Measurements from ENCODE around the gene CACNA2D2.

The CACNA2D2 gene

DNA sequence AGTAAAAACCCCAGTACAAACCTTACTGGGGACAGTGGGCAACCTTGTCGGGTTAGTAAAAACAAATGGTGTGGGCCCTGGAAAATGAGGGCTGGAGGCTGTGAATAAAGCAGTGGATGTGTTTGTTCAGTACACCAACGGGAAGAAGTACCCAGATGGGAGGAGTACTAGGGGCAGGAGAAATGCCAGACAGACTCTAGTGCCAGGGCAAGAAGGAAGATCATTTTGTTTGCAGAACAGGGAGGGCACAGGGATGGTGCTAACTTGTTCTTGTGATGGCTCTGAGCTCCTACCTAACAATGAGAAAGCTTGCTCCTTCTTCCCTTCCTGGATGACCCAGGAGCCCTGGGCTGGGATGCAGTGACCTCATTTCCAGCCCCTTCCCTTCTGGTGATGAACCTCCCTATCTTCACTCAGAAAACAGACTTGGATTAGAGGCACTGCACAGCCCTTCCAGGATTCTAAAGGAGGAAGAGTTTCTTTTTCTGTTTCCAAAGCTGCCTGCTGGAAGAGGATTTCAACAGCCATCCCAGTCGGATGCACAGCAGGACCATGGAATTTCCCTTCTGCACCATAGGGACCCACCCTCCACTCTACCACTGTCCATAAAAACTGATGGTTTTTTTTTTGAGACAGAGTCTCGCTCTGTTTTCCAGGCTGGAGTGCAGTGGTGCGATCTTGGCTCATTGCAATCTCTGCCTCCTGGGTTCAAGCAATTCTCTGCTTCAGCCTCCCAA is 168.9 kb downstream of the CACNA2D2 start:
- H3K4me2 ChIP-seq (ENCODE audit: low read depth, low read length) = peak overlapping the region; percentile 34; the same call in 1 of the 2 replicates
- no peaks in the 10 kb centered on the region for H3K27me3 ChIP-seq (replicated peaks; ENCODE audit: insufficient read depth, low read length)
- no peaks in the 10 kb centered on the region for H3K9me3 ChIP-seq (replicated peaks; ENCODE audit: insufficient read depth, low read length)
- H3K79me2 ChIP-seq (ENCODE audit: low read length) = peaks cover 74% of the 10 kb centered on the region
- TF ChIP-seq, protein P1, sequence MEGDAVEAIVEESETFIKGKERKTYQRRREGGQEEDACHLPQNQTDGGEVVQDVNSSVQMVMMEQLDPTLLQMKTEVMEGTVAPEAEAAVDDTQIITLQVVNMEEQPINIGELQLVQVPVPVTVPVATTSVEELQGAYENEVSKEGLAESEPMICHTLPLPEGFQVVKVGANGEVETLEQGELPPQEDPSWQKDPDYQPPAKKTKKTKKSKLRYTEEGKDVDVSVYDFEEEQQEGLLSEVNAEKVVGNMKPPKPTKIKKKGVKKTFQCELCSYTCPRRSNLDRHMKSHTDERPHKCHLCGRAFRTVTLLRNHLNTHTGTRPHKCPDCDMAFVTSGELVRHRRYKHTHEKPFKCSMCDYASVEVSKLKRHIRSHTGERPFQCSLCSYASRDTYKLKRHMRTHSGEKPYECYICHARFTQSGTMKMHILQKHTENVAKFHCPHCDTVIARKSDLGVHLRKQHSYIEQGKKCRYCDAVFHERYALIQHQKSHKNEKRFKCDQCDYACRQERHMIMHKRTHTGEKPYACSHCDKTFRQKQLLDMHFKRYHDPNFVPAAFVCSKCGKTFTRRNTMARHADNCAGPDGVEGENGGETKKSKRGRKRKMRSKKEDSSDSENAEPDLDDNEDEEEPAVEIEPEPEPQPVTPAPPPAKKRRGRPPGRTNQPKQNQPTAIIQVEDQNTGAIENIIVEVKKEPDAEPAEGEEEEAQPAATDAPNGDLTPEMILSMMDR (IDR thresholded peaks at IDR 0.05; ENCODE audit: low read length) = no peak
- TF ChIP-seq EZH2 (optimal IDR thresholded peaks at IDR 0.05; ENCODE audit: low read depth, low read length) (no peak), EZH2phosphoT487 (IDR thresholded peaks at IDR 0.05; ENCODE audit: low read length) (no peak)
- H3F3A ChIP-seq (ENCODE audit: insufficient read depth, low read length) = peaks cover 20% of the 10 kb centered on the region
- no peaks in the 10 kb centered on the region for H4K20me1 ChIP-seq (ENCODE audit: insufficient read depth, low read length)
- H3K27ac ChIP-seq (ENCODE audit: low read length) = no peak overlapping the region
- H2AFZ ChIP-seq (ENCODE audit: low read length) = no peak overlapping the region
- no peak overlapping the region; the same call in 1 of the 2 replicates for H3K9ac ChIP-seq (ENCODE audit: low read length)
- H3K4me3 ChIP-seq (ENCODE audit: low read length) = no peak overlapping the region
- H3K36me3 ChIP-seq (replicated peaks; ENCODE audit: insufficient read depth, low read length) = peaks cover 14% of the 10 kb centered on the region
- peaks cover 4% of the 10 kb centered on the region; the same call in 1 of the 2 replicates for H3K4me1 ChIP-seq (ENCODE audit: low read length)
- H3K9me2 ChIP-seq (replicated peaks; ENCODE audit: insufficient read depth, low read length) = no peaks in the 10 kb centered on the region
- DNase-seq = no peak

DNA sequence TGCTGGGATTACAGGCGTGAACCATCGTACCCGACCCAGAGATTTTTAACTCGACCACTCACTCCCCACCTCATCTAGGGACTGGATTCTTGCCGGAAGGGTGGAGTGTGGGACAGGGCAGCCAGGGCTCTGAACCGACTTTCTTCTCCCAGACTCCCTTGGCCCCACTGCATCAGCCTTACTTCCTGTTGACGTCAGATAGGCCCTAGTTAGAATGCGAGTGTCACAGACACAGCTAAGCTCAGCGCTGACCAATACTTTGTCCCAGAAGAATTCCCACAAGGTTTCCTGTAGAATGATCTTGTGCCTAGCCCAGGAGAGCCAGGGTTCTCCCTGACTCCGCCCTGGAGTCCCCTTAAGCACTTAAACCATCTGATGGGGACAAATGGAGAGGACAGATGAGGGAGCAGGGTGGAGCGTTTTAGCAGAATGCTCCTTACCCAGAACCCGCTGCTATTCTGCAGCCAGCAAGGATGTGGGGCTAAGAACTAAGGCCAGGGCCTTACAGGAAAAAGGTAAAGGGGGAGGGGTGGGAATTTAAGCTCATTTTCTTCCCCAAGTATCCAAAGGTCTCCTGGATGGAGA is 169.6 kb downstream of the CACNA2D2 start:
- Histone ChIP-seq H2AFZ (ENCODE audit: low read length) (no peak overlapping the region), H3K9me3 (replicated peaks; ENCODE audit: insufficient read depth, low read length) (no peaks in the 10 kb centered on the region), H3K27me3 (replicated peaks; ENCODE audit: insufficient read depth, low read length) (no peaks in the 10 kb centered on the region), H3K4me2 (ENCODE audit: low read depth, low read length) (no peak overlapping the region), H3K4me3 (ENCODE audit: low read length) (no peak overlapping the region), H3F3A (ENCODE audit: insufficient read depth, low read length) (peaks cover 24% of the 10 kb centered on the region), H3K9me2 (replicated peaks; ENCODE audit: insufficient read depth, low read length) (no peaks in the 10 kb centered on the region), H3K79me2 (ENCODE audit: low read length) (peaks cover 74% of the 10 kb centered on the region), H3K36me3 (replicated peaks; ENCODE audit: insufficient read depth, low read length) (peaks cover 14% of the 10 kb centered on the region), H3K27ac (ENCODE audit: low read length) (no peak overlapping the region), H4K20me1 (ENCODE audit: insufficient read depth, low read length) (no peaks in the 10 kb centered on the region), H3K4me1 (ENCODE audit: low read length) (peaks cover 4% of the 10 kb centered on the region; the same call in 1 of the 2 replicates), H3K9ac (ENCODE audit: low read length) (no peak overlapping the region; the same call in 1 of the 2 replicates)
- DNase-seq = no peak
- TF ChIP-seq, protein P1 (IDR thresholded peaks at IDR 0.05; ENCODE audit: low read length) = no peak
- TF ChIP-seq EZH2phosphoT487 (IDR thresholded peaks at IDR 0.05; ENCODE audit: low read length) = no peak

DNA sequence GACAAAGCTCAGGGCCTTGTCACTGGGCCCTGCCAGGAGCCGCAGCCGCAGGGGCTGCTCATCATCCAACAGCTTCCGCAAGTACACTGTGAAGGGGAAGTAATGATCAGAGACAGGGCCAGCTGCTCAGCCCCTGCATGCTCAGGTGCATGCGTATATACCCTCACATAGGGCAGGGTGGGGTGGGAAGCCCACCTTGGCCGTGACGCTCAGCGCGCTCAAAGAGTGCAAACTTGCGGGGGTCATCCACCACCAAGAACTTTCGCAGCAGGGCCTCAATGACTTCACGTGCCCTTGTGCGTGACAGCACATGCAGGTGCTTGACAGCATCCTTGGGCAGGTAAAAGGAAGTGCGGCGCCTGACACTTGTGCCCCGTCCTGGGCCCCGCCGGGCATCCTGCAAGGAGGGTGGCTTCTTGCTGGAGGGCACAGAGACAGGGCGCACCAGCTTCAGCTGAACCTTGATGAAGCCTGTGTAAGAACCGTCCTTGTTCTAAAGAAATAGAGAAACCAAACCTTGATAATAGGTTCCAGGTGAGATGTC is 172.0 kb downstream of the CACNA2D2 start:
- no peak overlapping the region for H3K27ac ChIP-seq (ENCODE audit: low read length)
- H3K9ac ChIP-seq (ENCODE audit: low read length) = no peak overlapping the region
- H4K20me1 ChIP-seq (ENCODE audit: insufficient read depth, low read length) = no peaks in the 10 kb centered on the region
- DNase-seq = no peak
- peaks cover 14% of the 10 kb centered on the region for H3K36me3 ChIP-seq (replicated peaks; ENCODE audit: insufficient read depth, low read length)
- no peaks in the 10 kb centered on the region for H3K27me3 ChIP-seq (replicated peaks; ENCODE audit: insufficient read depth, low read length)
- no peaks in the 10 kb centered on the region for H3K9me2 ChIP-seq (replicated peaks; ENCODE audit: insufficient read depth, low read length)
- peaks cover 77% of the 10 kb centered on the region for H3K79me2 ChIP-seq (ENCODE audit: low read length)
- TF ChIP-seq, protein P1 (IDR thresholded peaks at IDR 0.05; ENCODE audit: low read length) = no peak
- TF ChIP-seq EZH2phosphoT487 (IDR thresholded peaks at IDR 0.05; ENCODE audit: low read length) (no peak), EZH2 (optimal IDR thresholded peaks at IDR 0.05; ENCODE audit: low read depth, low read length) (no peak)
- H3K9me3 ChIP-seq (replicated peaks; ENCODE audit: insufficient read depth, low read length) = no peaks in the 10 kb centered on the region
- H3K4me2 ChIP-seq (ENCODE audit: low read depth, low read length) = no peak overlapping the region
- H3F3A ChIP-seq (ENCODE audit: insufficient read depth, low read length) = peaks cover 18% of the 10 kb centered on the region
- H3K4me3 ChIP-seq (ENCODE audit: low read length) = no peak overlapping the region
- H3K4me1 ChIP-seq (ENCODE audit: low read length) = 0 out of 2 replicates have a peak, but pooled peaks cover 5% of the 10 kb centered on the region
- H2AFZ ChIP-seq (ENCODE audit: low read length) = no peak overlapping the region
